VCaP (cell line): ENCODE data around the gene CIDEB.

ENCODE experiments used
- H3K27ac ChIP-seq: fragments of 450-650 bp; 2 replicates; pipeline ENCODE4 v1.5.1; 2017
- CTCF ChIP-seq: fragments of 450-650 bp; conservative IDR thresholded peaks from 2 replicates; pipeline ENCODE4 v1.5.1; 2017; ENCODE audit warnings: mild to moderate bottlenecking, moderate library complexity

The CIDEB gene

GRCh38 chr14:24337824-24338175, 30.0 kb upstream of the CIDEB start:
- H3K27ac ChIP-seq = no peak overlapping the region
- no peak for TF ChIP-seq CTCF

GRCh38 chr14:24337144-24337823, 29.5 kb upstream of the CIDEB start:
- H3K27ac ChIP-seq = no peak overlapping the region
- TF ChIP-seq CTCF = no peak

- no peak for TF ChIP-seq CTCF
- no peak overlapping the region for H3K27ac ChIP-seq
Observed at GRCh38 chr14:24335461-24336171, 27.8 kb upstream of the CIDEB start.

- no peak within 1 kb of the TSS for H3K27ac ChIP-seq
Observed at GRCh38 chr14:24334431-24335291, 26.9 kb upstream of the CIDEB start, which contains the start of gene ADCY4. ADCY4 (minus strand) TSS chr14:24335071; CDS start chr14:24334652, 419 bp downstream.

GRCh38 chr14:24332268-24332993, 24.7 kb upstream of the CIDEB start:
- no peak overlapping the region for H3K27ac ChIP-seq
- peak; percentile 67 for TF ChIP-seq CTCF

More at GRCh38 chr14:24334431-24335291, 26.9 kb upstream of the CIDEB start, which contains the start of gene ADCY4:
- no peak for TF ChIP-seq CTCF

GRCh38 chr14:24331731-24332267, 24.0 kb upstream of the CIDEB start:
- no peak for TF ChIP-seq CTCF
- no peak overlapping the region for H3K27ac ChIP-seq
